HepG2 (cell line): ENCODE data around the gene SLC25A22.

ENCODE experiments used
- XRCC5 ChIP-seq: fragments of 200-400 bp; formaldehyde crosslinking; optimal IDR thresholded peaks from 2 replicates; pipeline ENCODE3; 2017; ENCODE audit warnings: mild to moderate bottlenecking, low read length
- ZBTB3 ChIP-seq: sonication (generic); formaldehyde crosslinking; IDR thresholded peaks from 2 replicates; pipeline ENCODE4 v1.4.0; 2020; ENCODE audit warnings: low read depth, mild to moderate bottlenecking, moderate library complexity, missing genetic modification reagents, borderline replicate concordance
- ZNF20 ChIP-seq: sonication (generic); formaldehyde crosslinking; IDR thresholded peaks from 2 replicates; pipeline ENCODE4 v1.4.0; 2020; ENCODE audit warnings: mild to moderate bottlenecking, moderate library complexity, missing genetic modification reagents
- TF ChIP-seq, protein P1 (sequence below): sonication (generic); formaldehyde crosslinking; IDR thresholded peaks from 2 replicates; pipeline ENCODE4 v1.5.0; 2020; ENCODE audit warnings: mild to moderate bottlenecking, missing genetic modification reagents, moderate library complexity

DNA sequence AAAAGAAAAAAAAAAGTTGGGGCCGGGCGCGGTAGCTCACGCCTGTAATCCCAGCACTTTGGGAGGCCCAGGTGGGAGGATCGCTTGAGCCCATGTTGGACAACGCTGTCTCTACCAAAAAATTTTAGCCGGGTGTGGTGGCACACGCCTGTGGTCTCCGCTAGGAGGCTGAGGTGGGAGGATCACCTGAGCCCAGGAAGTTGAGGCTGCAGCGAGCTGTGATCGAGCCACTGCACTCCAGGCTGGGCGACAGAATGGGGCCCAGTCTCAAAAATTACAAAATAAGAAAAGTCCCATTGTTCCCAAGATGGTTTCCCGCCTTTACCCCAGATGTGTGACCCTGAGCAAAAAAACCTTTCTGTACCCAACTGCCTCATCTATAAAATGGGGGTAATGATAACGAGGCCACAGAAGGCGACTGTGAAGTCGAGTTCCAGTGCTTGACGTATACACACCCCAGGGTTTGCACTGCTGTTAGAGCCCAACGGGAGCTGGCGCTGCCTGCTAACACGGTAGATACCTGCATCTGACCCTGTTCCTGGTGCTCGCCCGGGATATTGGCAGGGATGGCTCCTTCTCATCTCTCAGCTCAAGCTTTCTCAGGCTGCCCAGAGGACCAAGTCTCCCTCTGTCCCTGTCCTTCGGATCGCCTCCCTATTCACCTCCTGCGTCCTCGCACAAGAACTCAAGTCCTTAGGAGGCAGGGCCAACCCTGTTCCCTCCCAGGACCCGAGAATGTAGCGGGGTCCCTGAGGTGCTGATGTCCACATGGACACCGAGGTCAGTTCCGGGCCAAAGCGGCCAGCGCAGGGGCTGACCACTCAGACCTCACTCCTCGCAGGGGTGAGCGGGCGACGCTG is 10.6 kb upstream of the SLC25A22 start:
- no peak for TF ChIP-seq ZNF20 (CRISPR knock-in tag)
- TF ChIP-seq XRCC5, result no peak
- no peak for TF ChIP-seq ZBTB3 (CRISPR knock-in tag)
- TF ChIP-seq, protein P1, sequence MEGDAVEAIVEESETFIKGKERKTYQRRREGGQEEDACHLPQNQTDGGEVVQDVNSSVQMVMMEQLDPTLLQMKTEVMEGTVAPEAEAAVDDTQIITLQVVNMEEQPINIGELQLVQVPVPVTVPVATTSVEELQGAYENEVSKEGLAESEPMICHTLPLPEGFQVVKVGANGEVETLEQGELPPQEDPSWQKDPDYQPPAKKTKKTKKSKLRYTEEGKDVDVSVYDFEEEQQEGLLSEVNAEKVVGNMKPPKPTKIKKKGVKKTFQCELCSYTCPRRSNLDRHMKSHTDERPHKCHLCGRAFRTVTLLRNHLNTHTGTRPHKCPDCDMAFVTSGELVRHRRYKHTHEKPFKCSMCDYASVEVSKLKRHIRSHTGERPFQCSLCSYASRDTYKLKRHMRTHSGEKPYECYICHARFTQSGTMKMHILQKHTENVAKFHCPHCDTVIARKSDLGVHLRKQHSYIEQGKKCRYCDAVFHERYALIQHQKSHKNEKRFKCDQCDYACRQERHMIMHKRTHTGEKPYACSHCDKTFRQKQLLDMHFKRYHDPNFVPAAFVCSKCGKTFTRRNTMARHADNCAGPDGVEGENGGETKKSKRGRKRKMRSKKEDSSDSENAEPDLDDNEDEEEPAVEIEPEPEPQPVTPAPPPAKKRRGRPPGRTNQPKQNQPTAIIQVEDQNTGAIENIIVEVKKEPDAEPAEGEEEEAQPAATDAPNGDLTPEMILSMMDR (CRISPR knock-in tag), result no peak
